CD4-positive, alpha-beta memory T cell (primary cell): Measurements from ENCODE around the gene S100P. TPM values are rescaled to one million over a fixed set of nuclear protein-coding genes. Genes with fewer than 3 reads are reported as not detected.

Experiments used
- CTCF ChIA-PET: fragments of 350-600 bp; sonication (Branson Sonifier 250); formaldehyde crosslinking; loops from one replicate; lab custom pipeline; 2021; ENCODE audit warnings: inconsistent platforms; ENCODE audit not compliant: partially characterized antibody; lab: Charles Lee
- POLR2A ChIA-PET: fragments of 350-600 bp; sonication (Branson Sonifier 250); formaldehyde crosslinking; loops from one replicate; lab custom pipeline; 2021; ENCODE audit not compliant: partially characterized antibody; lab: Charles Lee
- DNase-seq, 5 donors: peaks; one replicate each; pipeline versions ENCODE4 v3.0.0 to v3.0.0-alpha.2; 2020 to 2022; ENCODE audit warnings: mixed read lengths in 1 of 5
- H3K27ac ChIP-seq: one replicate; pipeline ENCODE4 v1.7.0; 2013; ENCODE audit warnings: low read depth, low read length
- H3K27me3 ChIP-seq: 2 replicates; pipeline ENCODE4 v1.7.0; 2013; ENCODE audit warnings: mild to moderate bottlenecking, low read length, moderate library complexity; ENCODE audit not compliant: insufficient read depth
- H3K36me3 ChIP-seq: 2 replicates; pipeline ENCODE4 v1.7.0; 2013; ENCODE audit warnings: mild to moderate bottlenecking, low read length, moderate library complexity; ENCODE audit not compliant: insufficient read depth
- H3K4me1 ChIP-seq: 2 replicates; pipeline ENCODE4 v1.7.0; 2013; ENCODE audit warnings: mild to moderate bottlenecking, low read length, moderate library complexity; ENCODE audit not compliant: insufficient read depth
- H3K4me3 ChIP-seq, 2 donors: one replicate each; pipeline ENCODE4 v1.7.0; 2013; ENCODE audit warnings: low read length in 2 of 2, mild to moderate bottlenecking in 1 of 2
- H3K9me3 ChIP-seq, 2 donors: one replicate each; pipeline ENCODE4 v1.7.0; 2013; ENCODE audit warnings: low read length in 2 of 2, control low read depth in 1 of 2; ENCODE audit not compliant: control insufficient read depth in 1 of 2
- H3K27ac Mint-ChIP-seq, 7 donors: one replicate each; pipeline ENCODE4 v1.8.0; 2020 to 2021; ENCODE audit warnings: mixed read lengths in 7 of 7, mild to moderate bottlenecking in 6 of 7, inconsistent platforms in 3 of 7, moderate library complexity in 3 of 7
- H3K27me3 Mint-ChIP-seq, 2 donors: one replicate each; pipeline ENCODE4 v1.8.0; 2020 to 2021; ENCODE audit warnings: mixed read lengths in 2 of 2
- H3K36me3 Mint-ChIP-seq, 2 donors: one replicate each; pipeline ENCODE4 v1.8.0; 2020 to 2021; ENCODE audit warnings: mixed read lengths in 2 of 2, inconsistent platforms in 1 of 2, mild to moderate bottlenecking in 1 of 2
- H3K4me1 Mint-ChIP-seq, 4 donors: one replicate each; pipeline ENCODE4 v1.8.0; 2020 to 2021; ENCODE audit warnings: mixed read lengths in 4 of 4, mild to moderate bottlenecking in 1 of 4
- H3K4me3 Mint-ChIP-seq, 8 donors: one replicate each; pipeline ENCODE4 v1.8.0; 2020 to 2021; ENCODE audit warnings: mixed read lengths in 8 of 8, mild to moderate bottlenecking in 7 of 8, moderate library complexity in 6 of 8, inconsistent platforms in 3 of 8
- H3K9me3 Mint-ChIP-seq, 8 donors: one replicate each; pipeline ENCODE4 v1.8.0; 2020 to 2021; ENCODE audit warnings: mixed read lengths in 8 of 8, mild to moderate bottlenecking in 5 of 8, inconsistent platforms in 3 of 8, moderate library complexity in 1 of 8
- intact Hi-C: fragments of 100-400 bp; cut with micrococcal nuclease; formaldehyde crosslinking; loops from one replicate; pipeline ENCODE4 v1.15.1; 2023
- polyA plus RNA-seq, 2 donors: library from polyadenylated mRNA; unstranded; fragments of 300-500 nt; fragmentation: Illumina TruSeq; gene quantifications; one replicate each; pipeline ENCODE4 v1.2.3, GENCODE V29; 2021
- total RNA-seq, 2 experiments: library from RNA; stranded (reverse); gene quantifications; one replicate each; pipeline ENCODE4 v1.2.3, GENCODE V29; 2021

S100P gene
- total and polyA plus RNA-seq, 4 experiments from 2014 or later = 1.3 to 3.9 (median 2.0) TPM

GRCh38 chr4:6731318-6731675 lies 37.6 kb downstream of the S100P start:
- H3K36me3 Mint-ChIP-seq = no peaks in the 10 kb centered on the region
- H3K9me3 ChIP-seq = no peaks in the 10 kb centered on the region
- ChIA-PET POLR2A (interaction anchor here (0.5 kb wide), 1 partner anchor 12 kb away, joined by 3 read pairs; no protein-coding TSS in a partner anchor), CTCF (interaction anchor here (1.0 kb wide), 1 partner anchor 11 kb away, joined by 4 read pairs; no protein-coding TSS in a partner anchor)
- intact Hi-C loops = no loop called here
- no peaks in the 10 kb centered on the region for H3K27me3 ChIP-seq
- H3K4me1 ChIP-seq = no peaks in the 10 kb centered on the region
- no peaks in the 10 kb centered on the region for H3K27me3 Mint-ChIP-seq
- H3K4me1 Mint-ChIP-seq = peaks cover 3 to 16% (median 9%) of the 10 kb centered on the region in 4 donors
- no peak overlapping the region for H3K4me3 Mint-ChIP-seq
- no peak overlapping the region for H3K4me3 ChIP-seq
- no peak overlapping the region for H3K27ac ChIP-seq
- no peaks in the 10 kb centered on the region for H3K36me3 ChIP-seq
- no peaks in the 10 kb centered on the region for H3K9me3 Mint-ChIP-seq
- H3K27ac Mint-ChIP-seq = no peak overlapping the region
- no peak for DNase-seq

- Histone ChIP-seq H3K27me3 (no peaks in the 10 kb centered on the region), H3K9me3 (no peaks in the 10 kb centered on the region), H3K4me3 (no peak overlapping the region), H3K36me3 (no peaks in the 10 kb centered on the region), H3K27ac (no peak overlapping the region), H3K4me1 (no peaks in the 10 kb centered on the region)
- no peak overlapping the region for H3K4me3 Mint-ChIP-seq
- H3K9me3 Mint-ChIP-seq = no peaks in the 10 kb centered on the region
- ChIA-PET POLR2A (no interaction called here), CTCF (no interaction called here)
- no peak overlapping the region for H3K27ac Mint-ChIP-seq
- intact Hi-C loops = no loop called here
- DNase-seq = no peak
- peaks cover 3 to 13% (median 9%) of the 10 kb centered on the region in 4 donors for H3K4me1 Mint-ChIP-seq
- H3K27me3 Mint-ChIP-seq = no peaks in the 10 kb centered on the region
- H3K36me3 Mint-ChIP-seq = no peaks in the 10 kb centered on the region
These were observed 38.1 kb downstream of the S100P start for GRCh38 chr4:6731780-6732179.

- no peaks in the 10 kb centered on the region for H3K36me3 Mint-ChIP-seq
- no peak for DNase-seq
- CTCF ChIA-PET = no interaction called here
- H3K27me3 ChIP-seq = no peaks in the 10 kb centered on the region
- H3K27ac Mint-ChIP-seq = no peak overlapping the region
- no peak overlapping the region for H3K4me3 ChIP-seq
- no peaks in the 10 kb centered on the region for H3K36me3 ChIP-seq
- peaks cover 3 to 11% (median 8%) of the 10 kb centered on the region in 4 donors for H3K4me1 Mint-ChIP-seq
- intact Hi-C loops = no loop called here
- no peaks in the 10 kb centered on the region for H3K9me3 ChIP-seq
- H3K27ac ChIP-seq = no peak overlapping the region
- no peaks in the 10 kb centered on the region for H3K27me3 Mint-ChIP-seq
- H3K4me1 ChIP-seq = no peaks in the 10 kb centered on the region
- H3K4me3 Mint-ChIP-seq = no peak overlapping the region
- POLR2A ChIA-PET = no interaction called here
- no peaks in the 10 kb centered on the region for H3K9me3 Mint-ChIP-seq
These were observed 39.0 kb downstream of the S100P start for GRCh38 chr4:6732441-6733357.

- no peaks in the 10 kb centered on the region for H3K9me3 ChIP-seq
- Mint-ChIP-seq H3K27ac (no peak overlapping the region), H3K9me3 (no peaks in the 10 kb centered on the region), H3K27me3 (no peaks in the 10 kb centered on the region), H3K4me3 (no peak overlapping the region), H3K36me3 (no peaks in the 10 kb centered on the region), H3K4me1 (peaks cover 0 to 3% (median 1%) of the 10 kb centered on the region in 4 donors)
- DNase-seq = no peak
- no peak overlapping the region for H3K4me3 ChIP-seq
- intact Hi-C loops = no loop called here
- no peak overlapping the region for H3K27ac ChIP-seq
- CTCF ChIA-PET = no interaction called here
- no peaks in the 10 kb centered on the region for H3K36me3 ChIP-seq
- H3K27me3 ChIP-seq = no peaks in the 10 kb centered on the region
- POLR2A ChIA-PET = no interaction called here
- no peaks in the 10 kb centered on the region for H3K4me1 ChIP-seq
These were observed 39.9 kb downstream of the S100P start for GRCh38 chr4:6733358-6734164.

GRCh38 chr4:6734165-6734786 lies 40.6 kb downstream of the S100P start:
- no peak overlapping the region for H3K4me3 Mint-ChIP-seq
- CTCF ChIA-PET = interaction anchor here (1.3 kb wide), 1 partner anchor 140 kb away, joined by 4 read pairs; no protein-coding TSS in a partner anchor
- H3K27me3 ChIP-seq = no peaks in the 10 kb centered on the region

GRCh38 chr4:6739920-6740319 lies 46.2 kb downstream of the S100P start:
- H3K4me3 Mint-ChIP-seq = no peak overlapping the region
- ChIA-PET POLR2A (no interaction called here), CTCF (no interaction called here)
- H3K27ac Mint-ChIP-seq = peak overlapping the region in 1 of 7 donors; percentile 57
- H3K36me3 Mint-ChIP-seq = no peaks in the 10 kb centered on the region
- no peaks in the 10 kb centered on the region for H3K9me3 ChIP-seq
- no peak overlapping the region for H3K4me3 ChIP-seq
- H3K36me3 ChIP-seq = no peaks in the 10 kb centered on the region
- H3K27me3 Mint-ChIP-seq = peaks cover 0 to under 1% of the 10 kb centered on the region in 2 donors
- H3K27ac ChIP-seq = no peak overlapping the region
- H3K27me3 ChIP-seq = no peaks in the 10 kb centered on the region
- H3K9me3 Mint-ChIP-seq = peaks cover 0 to 6% (median 2%) of the 10 kb centered on the region in 8 donors
- DNase-seq = no peak
- intact Hi-C loops = no loop called here
- H3K4me1 ChIP-seq = no peaks in the 10 kb centered on the region
- H3K4me1 Mint-ChIP-seq = peaks cover 0 to 5% (median under 1%) of the 10 kb centered on the region in 4 donors

More at GRCh38 chr4:6734165-6734786, 40.6 kb downstream of the S100P start:
- POLR2A ChIA-PET = no interaction called here
- Mint-ChIP-seq H3K27me3 (no peaks in the 10 kb centered on the region), H3K36me3 (no peaks in the 10 kb centered on the region), H3K27ac (no peak overlapping the region), H3K9me3 (no peaks in the 10 kb centered on the region), H3K4me1 (no peaks in the 10 kb centered on the region)
- Histone ChIP-seq H3K4me1 (no peaks in the 10 kb centered on the region), H3K9me3 (no peaks in the 10 kb centered on the region), H3K27ac (no peak overlapping the region), H3K4me3 (no peak overlapping the region), H3K36me3 (no peaks in the 10 kb centered on the region)
- DNase-seq = no peak
- intact Hi-C loops = no loop called here

GRCh38 chr4:6740347-6740746 lies 46.7 kb downstream of the S100P start:
- H3K36me3 ChIP-seq = no peaks in the 10 kb centered on the region
- no peak overlapping the region for H3K4me3 ChIP-seq
- ChIA-PET POLR2A (no interaction called here), CTCF (no interaction called here)
- H3K4me1 Mint-ChIP-seq = peaks cover 0 to 5% (median under 1%) of the 10 kb centered on the region in 4 donors
- H3K4me1 ChIP-seq = no peaks in the 10 kb centered on the region
- no peak overlapping the region for H3K27ac ChIP-seq
- H3K27me3 Mint-ChIP-seq = peaks cover 0 to 1% of the 10 kb centered on the region in 2 donors
- H3K36me3 Mint-ChIP-seq = no peaks in the 10 kb centered on the region
- intact Hi-C loops = no loop called here
- H3K27me3 ChIP-seq = no peaks in the 10 kb centered on the region
- H3K27ac Mint-ChIP-seq = no peak overlapping the region
- DNase-seq = no peak
- H3K9me3 ChIP-seq = no peaks in the 10 kb centered on the region
- H3K9me3 Mint-ChIP-seq = peaks cover 0 to 6% (median 2%) of the 10 kb centered on the region in 8 donors
- H3K4me3 Mint-ChIP-seq = no peak overlapping the region
